ENCODE data around the gene UPP2.

UPP2 gene

DNA sequence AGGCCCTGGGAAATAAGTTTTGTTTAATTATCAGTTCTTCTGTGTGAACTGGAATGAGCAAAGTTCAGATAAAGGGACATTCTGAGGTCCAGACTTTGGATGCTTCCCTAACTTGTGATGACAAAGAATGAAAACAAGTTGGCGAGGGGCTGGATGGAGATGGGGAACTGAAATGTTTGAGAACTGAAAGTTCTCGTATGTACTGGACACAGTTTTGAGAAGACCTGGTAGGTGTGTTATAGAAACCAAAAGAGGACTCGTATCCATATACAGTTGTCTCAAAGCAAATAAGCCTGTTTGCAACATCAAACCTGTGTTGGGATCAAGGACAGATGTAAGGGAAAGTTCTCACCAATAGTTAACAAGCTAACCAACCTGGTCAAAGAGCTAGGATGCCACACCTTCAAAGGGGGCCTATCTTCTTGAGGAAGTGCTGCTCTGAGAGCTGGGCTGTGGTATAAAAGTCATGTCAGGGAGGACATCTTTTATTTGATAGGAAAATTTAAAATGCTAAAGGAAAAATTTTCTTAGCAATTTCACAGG is at the start of gene UPP2:
UPP2 (plus strand) TSS at position 493 of the 543 bp plus-strand sequence. CDS start 188 bp downstream, outside the sequence.
- DNase-seq = no peak

GRCh38 chr2:158052761-158053160 is 48.9 kb upstream of the UPP2 start:
- DNase-seq = no peak

DNA sequence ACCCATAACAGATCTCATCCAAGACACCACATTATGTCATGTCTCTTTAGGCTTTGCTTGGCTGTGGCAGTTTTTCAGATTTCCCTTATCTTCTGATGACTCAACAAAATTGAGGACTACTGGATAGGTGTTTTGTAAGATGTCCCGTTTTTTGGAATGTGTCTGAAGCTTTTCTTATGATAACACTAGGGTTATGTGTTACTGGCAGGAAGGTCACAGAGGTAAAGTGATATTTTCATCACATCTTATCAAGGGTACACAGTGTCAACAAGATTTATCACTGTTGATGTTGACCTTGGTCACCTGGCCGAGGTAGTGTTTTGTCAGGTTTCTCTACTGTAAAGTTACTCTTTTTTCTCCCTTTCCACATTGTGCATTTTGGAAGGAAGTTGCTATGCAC is 44.8 kb upstream of the UPP2 start:
- no peak for DNase-seq

DNA sequence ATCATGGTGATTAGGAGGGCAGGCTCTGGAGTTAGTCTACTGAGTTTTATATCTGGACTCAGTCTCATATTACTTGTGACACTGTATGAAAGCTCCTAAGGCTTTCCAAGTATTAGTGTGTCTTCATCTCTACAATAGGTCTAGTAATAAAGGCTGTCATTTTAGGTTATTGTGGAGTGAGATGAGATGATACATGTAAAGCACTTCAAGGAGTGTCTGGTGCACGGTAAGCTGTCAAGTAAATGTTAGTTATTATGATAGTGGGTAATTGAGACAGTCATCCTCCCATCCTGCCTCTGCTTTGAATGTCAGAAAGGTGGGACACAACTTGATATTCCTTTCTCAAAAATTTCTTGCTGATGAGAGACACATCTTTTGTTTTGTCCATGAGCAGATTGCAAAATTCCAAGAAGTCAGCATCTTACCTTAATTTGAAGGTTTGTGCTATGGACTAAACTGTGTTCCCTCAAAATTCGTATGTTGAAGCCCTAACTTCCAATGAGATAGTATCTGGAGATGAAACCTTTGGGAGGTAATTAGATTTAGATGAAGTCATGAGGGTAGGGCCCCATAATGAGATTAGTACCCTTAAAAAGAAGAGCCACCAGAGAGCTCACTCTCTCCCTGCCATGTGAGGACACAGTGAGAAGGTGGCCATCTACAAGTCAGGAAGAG is 41.4 kb upstream of the UPP2 start:
- no peak for DNase-seq

DNA sequence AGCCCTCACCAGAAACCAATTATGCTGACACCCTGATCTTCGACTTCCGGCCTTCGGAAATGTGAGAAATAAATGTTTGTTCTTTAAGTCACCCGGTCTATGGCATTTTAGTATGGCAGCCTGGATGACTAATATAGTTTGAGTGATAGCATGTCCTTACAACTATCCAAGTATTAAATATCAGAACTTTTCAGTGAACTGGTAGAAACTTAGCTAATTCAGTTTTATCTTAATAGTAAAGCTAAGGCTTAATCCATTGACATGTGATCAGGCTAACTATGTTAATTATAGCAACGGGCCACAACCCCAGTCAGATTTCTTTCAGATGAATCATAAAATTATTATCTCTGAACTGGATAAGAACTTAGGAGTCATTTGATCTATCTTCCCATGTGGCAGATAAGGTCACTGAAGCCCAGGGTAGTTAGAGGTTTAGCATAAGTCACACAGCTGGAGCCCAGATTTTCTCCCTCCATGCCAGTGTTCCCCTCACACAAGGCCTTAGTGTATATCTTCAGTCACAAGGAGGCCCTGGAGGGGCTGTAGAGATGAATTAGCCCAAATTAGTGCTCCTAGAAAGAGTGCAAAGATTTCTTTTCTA is 40.7 kb upstream of the UPP2 start:
- no peak for DNase-seq

DNA sequence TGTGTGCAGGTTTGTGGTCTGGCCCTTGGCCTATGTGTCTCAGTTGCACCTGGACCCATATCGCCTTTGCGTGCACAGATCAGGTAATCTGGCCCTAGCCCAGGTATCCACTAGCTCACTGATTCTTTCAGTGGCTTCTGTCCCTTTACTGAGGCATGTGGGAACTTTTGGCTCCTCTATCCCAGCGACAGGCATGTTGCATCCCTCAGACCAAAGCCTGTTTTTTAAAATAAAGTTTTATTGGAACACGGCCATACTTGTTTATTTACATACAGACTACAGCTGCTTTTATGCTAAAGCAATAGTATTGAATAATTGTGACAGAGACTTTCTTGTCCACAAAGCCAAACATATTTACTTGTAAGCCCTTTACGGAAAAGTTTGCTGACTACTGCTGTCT is 39.9 kb upstream of the UPP2 start:
- no peak for DNase-seq

- DNase-seq = no peak
Observed at GRCh38 chr2:158066046-158066713, 35.5 kb upstream of the UPP2 start.

- DNase-seq = no peak
Observed at GRCh38 chr2:158071018-158071417, 30.7 kb upstream of the UPP2 start.

GRCh38 chr2:158072361-158072760 is 29.3 kb upstream of the UPP2 start:
- no peak for DNase-seq

GRCh38 chr2:158079672-158080071 is 22.0 kb upstream of the UPP2 start:
- DNase-seq = no peak

DNA sequence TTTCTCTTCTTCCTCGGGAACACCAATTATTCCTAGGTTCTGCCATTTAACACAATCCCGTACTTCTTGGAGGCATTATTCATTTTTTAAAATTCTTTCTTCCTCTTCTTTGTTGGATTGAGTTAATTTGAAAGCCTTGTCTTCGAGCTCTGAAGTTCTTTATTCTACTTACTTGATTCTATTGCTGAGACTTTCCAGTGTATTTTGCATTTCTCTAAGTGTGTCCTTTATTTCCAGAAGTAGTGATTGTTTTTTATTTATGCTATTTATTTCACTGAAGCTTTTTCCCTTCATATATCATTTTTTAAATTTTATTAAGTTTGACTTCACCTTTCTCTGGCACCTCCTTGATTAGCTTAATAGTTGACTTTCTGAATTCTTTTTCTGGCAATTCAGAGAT is 13.6 kb upstream of the UPP2 start:
- no peak for DNase-seq

- no peak for DNase-seq
Observed at GRCh38 chr2:158089322-158089721, 12.4 kb upstream of the UPP2 start.

DNA sequence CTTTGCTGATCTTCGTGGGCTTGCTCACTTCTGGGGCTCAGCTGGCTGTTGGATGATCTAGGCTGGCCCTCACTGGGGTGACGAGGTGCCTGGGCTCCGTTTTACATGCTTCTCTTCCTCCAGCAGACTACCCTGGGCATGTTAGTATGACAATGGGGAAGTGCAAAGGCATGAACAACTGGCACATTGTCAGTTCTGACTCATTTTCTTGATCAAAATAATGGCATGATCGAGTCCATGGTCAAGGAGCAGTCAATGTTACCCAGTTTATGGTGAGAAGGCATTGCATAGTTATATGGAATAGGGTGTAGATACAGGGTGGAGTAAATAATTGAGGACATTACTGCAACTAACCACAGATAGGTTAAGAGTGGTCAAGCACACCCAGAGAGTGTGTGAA is 10.0 kb upstream of the UPP2 start:
- DNase-seq = no peak

- no peak for DNase-seq
Observed at GRCh38 chr2:158094487-158095092, 7.1 kb upstream of the UPP2 start.

- no peak for DNase-seq
Observed at GRCh38 chr2:158095269-158095668, 6.4 kb upstream of the UPP2 start.

- no peak for DNase-seq
Observed at GRCh38 chr2:158095912-158096311, 5.8 kb upstream of the UPP2 start.

- no peak for DNase-seq
Observed at GRCh38 chr2:158097481-158097880, 4.2 kb upstream of the UPP2 start.

- DNase-seq = no peak
Observed at GRCh38 chr2:158098178-158098577, 3.5 kb upstream of the UPP2 start.

DNA sequence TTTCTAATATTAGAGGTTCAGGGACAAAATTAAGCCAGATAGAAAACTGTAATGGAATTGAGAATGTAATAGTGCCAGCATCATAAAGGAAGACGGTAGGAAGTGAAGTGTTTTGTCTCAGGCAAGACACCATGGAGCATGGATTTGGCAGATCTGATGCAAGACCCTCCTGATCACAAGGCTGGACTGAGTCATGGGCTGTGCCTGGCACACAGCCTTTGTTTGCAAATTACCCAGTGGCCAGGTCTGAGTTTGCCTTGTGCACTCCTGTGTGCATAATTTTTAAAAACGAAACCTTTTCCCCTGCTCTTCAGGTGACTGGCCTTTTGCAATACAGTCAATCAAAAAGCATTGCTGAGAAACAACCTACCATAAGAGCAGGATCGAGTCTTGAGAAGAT is 2.0 kb upstream of the UPP2 start:
- DNase-seq = no peak

DNA sequence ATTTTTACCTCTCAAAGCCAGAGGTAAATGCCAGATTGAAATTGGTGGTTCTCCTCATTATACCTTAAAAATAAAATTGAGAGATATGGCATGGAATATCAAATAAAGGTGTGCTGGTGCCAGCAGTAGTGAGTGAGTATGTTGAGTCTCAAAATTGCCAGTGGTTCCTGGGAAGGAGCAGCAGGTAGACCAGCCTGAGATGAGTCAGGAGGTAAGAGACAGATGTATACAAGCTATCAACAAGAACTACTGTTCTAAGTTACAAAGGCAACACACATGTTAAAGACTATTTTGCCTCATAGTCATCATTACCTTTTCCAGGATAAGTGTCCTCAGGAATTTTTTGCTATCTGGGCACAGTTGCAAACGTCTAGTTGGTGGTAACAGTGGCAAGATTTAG is 1.3 kb upstream of the UPP2 start:
- no peak for DNase-seq

DNA sequence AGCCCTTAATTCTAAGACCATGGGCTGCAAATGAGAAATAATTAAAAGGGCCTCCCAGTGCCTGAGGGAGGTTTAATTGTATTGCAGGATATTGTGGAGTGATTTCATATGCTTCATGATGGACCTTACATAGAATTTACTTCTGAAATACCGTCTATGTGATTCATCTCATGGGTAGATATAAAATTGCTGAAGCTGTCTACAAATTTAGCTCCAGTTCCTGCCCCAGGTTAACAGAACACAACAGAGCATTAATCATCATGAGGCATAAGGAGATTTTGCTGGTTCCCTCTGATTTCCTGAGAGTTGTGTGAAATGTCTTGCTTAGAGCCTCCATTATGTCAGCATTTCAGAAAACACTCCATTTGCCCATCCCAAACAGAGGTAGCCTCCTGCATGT is 770 bp downstream of the UPP2 start:
- no peak for DNase-seq

DNA sequence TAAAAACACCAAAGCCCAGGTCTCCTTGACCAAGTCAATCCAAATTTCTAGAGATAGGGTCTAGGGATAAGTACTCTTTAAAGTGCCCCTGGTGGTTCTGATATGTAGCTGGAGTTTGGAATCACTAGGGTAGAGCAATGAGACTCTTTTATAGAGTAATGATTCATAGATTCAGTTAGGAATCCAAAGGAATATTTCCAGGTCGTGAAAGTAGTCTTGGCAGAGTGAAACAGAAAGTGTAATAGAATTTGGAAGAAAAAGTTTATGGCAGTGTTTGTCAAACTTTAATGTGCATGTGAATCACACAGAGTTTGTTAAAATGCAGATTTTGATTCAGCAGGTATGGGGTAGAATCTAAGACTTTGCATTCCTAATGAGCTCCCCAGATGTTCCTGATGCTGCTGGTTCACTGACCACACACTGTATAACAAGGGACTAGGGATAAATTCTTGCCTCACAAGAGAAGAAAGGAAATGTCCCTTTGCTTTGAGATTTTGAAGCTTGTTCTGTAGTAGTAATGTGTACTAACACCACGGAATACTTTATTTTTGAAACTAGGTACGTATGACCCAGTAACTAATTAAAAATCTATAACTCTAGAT is 1.8 kb downstream of the UPP2 start:
- DNase-seq = no peak

- no peak for DNase-seq
Observed at GRCh38 chr2:158104903-158105302, 3.2 kb downstream of the UPP2 start.
